ENCODE results near the gene PRKG1. TPM values are rescaled to one million over a fixed set of nuclear protein-coding genes. Genes with fewer than 3 reads are reported as not detected.

The PRKG1 gene
- total RNA-seq, 1 donor from 2014 or later = 22.8 TPM

DNA sequence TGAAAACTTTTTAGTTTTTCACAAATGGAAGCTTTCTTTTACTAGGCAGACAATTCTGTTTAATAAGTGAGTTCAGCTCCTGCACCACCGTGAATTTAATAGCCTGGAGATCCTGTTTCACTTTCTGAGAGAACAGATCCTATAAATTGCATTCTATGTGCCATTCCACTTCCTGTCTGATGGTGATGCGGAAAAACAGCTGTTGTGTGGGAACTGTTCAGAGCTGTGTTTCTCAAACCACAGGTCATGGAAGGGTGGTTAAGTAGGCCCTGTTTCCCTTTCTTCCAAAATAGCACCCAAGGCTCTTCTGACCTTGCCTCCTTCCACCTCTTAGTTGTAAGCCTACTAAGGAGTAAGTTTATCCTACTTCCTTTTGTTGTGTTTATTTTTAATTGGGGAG is 1142.6 kb downstream of the PRKG1 start:
- H3K27me3 Mint-ChIP-seq (ENCODE audit: low read depth) = no peaks in the 10 kb centered on the region
- H3K4me3 Mint-ChIP-seq (ENCODE audit: unreplicated experiment) = no peak overlapping the region
- peak overlapping the region; percentile 88 for H3K27ac Mint-ChIP-seq (ENCODE audit: unreplicated experiment)
- no peak for DNase-seq (ENCODE audit: low spot score)
- peaks cover 27% of the 10 kb centered on the region for H3K4me1 Mint-ChIP-seq (ENCODE audit: low read depth)
- no peaks in the 10 kb centered on the region for H3K36me3 Mint-ChIP-seq (ENCODE audit: low read depth)
- no peak for TF ChIP-seq CTCF (IDR thresholded peaks at IDR 0.05)
- H3K9me3 Mint-ChIP-seq (ENCODE audit: low read depth) = no peaks in the 10 kb centered on the region

DNA sequence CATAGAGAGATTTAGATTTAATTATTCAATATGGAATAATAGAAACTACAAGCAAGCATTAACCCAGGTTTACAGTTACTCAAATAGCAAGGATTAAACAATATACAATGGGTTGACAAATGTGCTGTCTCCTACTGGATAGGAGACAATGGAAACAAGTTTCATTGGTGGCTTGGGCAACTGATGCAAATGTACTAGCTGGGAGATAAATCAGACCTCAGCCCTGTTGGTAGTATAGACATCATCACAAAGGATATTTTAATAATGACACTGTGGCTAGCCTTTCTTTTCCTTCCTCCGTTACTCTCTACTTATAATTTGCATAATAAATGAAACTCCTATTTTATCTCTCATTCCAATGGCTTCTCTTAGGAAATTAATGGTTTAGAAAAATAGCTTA is 1143.2 kb downstream of the PRKG1 start:
- Mint-ChIP-seq H3K36me3 (ENCODE audit: low read depth) (no peaks in the 10 kb centered on the region), H3K9me3 (ENCODE audit: low read depth) (no peaks in the 10 kb centered on the region), H3K27me3 (ENCODE audit: low read depth) (no peaks in the 10 kb centered on the region), H3K4me1 (ENCODE audit: low read depth) (peaks cover 27% of the 10 kb centered on the region), H3K27ac (ENCODE audit: unreplicated experiment) (peak overlapping the region; percentile 88), H3K4me3 (ENCODE audit: unreplicated experiment) (no peak overlapping the region)
- no peak for DNase-seq (ENCODE audit: low spot score)
- TF ChIP-seq CTCF (IDR thresholded peaks at IDR 0.05) = no peak

DNA sequence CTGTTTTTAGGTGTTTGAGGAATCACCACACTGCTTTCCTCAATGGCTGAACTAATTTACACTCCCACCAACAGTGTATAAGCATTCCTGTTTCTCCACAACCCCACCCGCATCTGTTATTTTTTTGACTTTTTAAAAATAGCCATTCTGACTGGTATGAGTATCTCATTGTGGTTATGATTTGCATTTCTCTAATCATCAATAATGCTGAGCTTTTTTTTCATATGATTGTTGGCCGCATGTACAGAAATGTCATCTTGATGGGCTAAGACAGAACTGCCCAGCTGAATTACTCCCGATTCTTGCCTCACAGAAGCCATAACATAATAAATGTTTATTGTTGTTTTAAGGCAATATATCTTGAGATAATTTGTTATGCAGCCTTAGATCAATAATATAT is 1146.7 kb downstream of the PRKG1 start:
- peaks cover 16% of the 10 kb centered on the region for H3K4me1 Mint-ChIP-seq (ENCODE audit: low read depth)
- TF ChIP-seq CTCF (IDR thresholded peaks at IDR 0.05) = no peak
- no peak overlapping the region for H3K4me3 Mint-ChIP-seq (ENCODE audit: unreplicated experiment)
- H3K36me3 Mint-ChIP-seq (ENCODE audit: low read depth) = no peaks in the 10 kb centered on the region
- DNase-seq (ENCODE audit: low spot score) = no peak
- H3K9me3 Mint-ChIP-seq (ENCODE audit: low read depth) = peaks cover 2% of the 10 kb centered on the region
- no peak overlapping the region for H3K27ac Mint-ChIP-seq (ENCODE audit: unreplicated experiment)
- H3K27me3 Mint-ChIP-seq (ENCODE audit: low read depth) = no peaks in the 10 kb centered on the region

DNA sequence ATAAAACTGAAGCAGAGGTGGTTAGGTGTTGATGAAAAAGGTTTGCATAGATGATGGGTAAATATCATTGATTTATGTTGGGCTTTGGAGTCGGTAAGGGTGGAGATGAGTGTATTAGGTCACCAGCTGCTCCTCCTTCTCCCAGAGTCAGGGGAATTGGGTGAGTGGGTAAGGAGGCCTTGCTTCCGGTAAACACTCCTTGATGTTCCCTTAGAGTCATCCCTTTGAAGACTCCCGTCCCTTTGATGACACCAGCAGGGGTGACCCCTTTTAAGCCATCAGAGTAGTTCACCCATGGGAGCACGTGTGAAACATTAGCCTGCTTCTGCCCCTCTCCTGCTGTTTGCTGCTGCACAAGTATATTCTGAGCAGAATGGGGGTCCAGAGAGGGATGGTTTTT is 1147.6 kb downstream of the PRKG1 start:
- H3K27ac Mint-ChIP-seq (ENCODE audit: unreplicated experiment) = no peak overlapping the region
- TF ChIP-seq CTCF (IDR thresholded peaks at IDR 0.05) = no peak
- DNase-seq (ENCODE audit: low spot score) = no peak
- no peak overlapping the region for H3K4me3 Mint-ChIP-seq (ENCODE audit: unreplicated experiment)
- peaks cover 6% of the 10 kb centered on the region for H3K4me1 Mint-ChIP-seq (ENCODE audit: low read depth)
- H3K27me3 Mint-ChIP-seq (ENCODE audit: low read depth) = no peaks in the 10 kb centered on the region
- no peaks in the 10 kb centered on the region for H3K36me3 Mint-ChIP-seq (ENCODE audit: low read depth)
- peaks cover 2% of the 10 kb centered on the region for H3K9me3 Mint-ChIP-seq (ENCODE audit: low read depth)

DNA sequence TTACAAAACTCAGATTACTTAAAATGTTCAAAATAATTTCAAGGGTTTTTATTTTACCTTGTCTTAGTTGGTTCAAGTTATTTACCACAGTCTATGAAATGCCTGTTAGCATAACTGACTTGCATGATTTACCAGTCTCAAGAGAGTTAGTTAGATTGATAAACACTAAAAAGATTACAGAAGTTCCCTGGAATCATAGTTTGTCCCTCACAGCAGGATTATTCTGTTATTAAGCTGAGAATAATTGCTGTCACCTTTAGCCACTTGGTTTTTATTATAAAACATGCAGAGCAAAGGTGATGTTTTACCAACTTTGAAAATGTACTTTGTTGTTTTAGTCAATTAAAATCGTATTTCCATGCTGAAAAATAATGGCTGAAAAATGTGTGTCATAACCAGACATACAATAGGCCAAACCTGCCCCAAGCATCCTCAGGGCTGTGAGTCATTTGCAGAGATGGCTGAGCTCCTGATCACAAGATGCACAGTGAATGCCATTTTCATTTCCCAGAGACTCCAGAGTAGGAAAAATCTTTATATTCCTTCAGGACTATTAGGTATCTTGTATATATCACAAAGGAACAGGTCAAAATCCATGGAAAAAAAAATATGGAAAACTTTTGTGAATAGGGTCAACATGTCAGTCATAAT is 1152.0 kb downstream of the PRKG1 start:
- Mint-ChIP-seq H3K4me3 (ENCODE audit: unreplicated experiment) (no peak overlapping the region), H3K36me3 (ENCODE audit: low read depth) (no peaks in the 10 kb centered on the region), H3K9me3 (ENCODE audit: low read depth) (peaks cover 2% of the 10 kb centered on the region), H3K27ac (ENCODE audit: unreplicated experiment) (no peak overlapping the region), H3K27me3 (ENCODE audit: low read depth) (no peaks in the 10 kb centered on the region), H3K4me1 (ENCODE audit: low read depth) (no peaks in the 10 kb centered on the region)
- DNase-seq (ENCODE audit: low spot score) = no peak
- TF ChIP-seq CTCF (IDR thresholded peaks at IDR 0.05) = no peak

Data from chondrocyte (in vitro differentiated cells).